Nephron progenitor cell (in vitro differentiated cells): Measurements from ENCODE around the gene ECM1.

Experiments used
- DNase-seq: peaks from one replicate; pipeline ENCODE4 v3.0.0; 2021
- H3K27ac Mint-ChIP-seq: 2 replicates; pipeline ENCODE4 v1.8.0; 2021; ENCODE audit warnings: mild to moderate bottlenecking, moderate library complexity, mixed read lengths
- H3K27me3 Mint-ChIP-seq: 2 replicates; pipeline ENCODE4 v1.8.0; 2021; ENCODE audit warnings: mild to moderate bottlenecking, low read depth, mixed read lengths; ENCODE audit not compliant: poor library complexity
- H3K36me3 Mint-ChIP-seq: 2 replicates; pipeline ENCODE4 v1.8.0; 2021; ENCODE audit warnings: low read depth, mixed read lengths
- H3K4me1 Mint-ChIP-seq: 2 replicates; pipeline ENCODE4 v1.8.0; 2021; ENCODE audit warnings: mixed read lengths
- H3K4me3 Mint-ChIP-seq: 2 replicates; pipeline ENCODE4 v1.8.0; 2021; ENCODE audit warnings: mild to moderate bottlenecking, moderate library complexity, mixed read lengths
- H3K9me3 Mint-ChIP-seq: 2 replicates; pipeline ENCODE4 v1.8.0; 2021; ENCODE audit warnings: mild to moderate bottlenecking, moderate library complexity, mixed read lengths
- CTCF ChIP-seq: fragments of 200-600 bp; sonication (generic); IDR thresholded peaks from 2 replicates; pipeline ENCODE4 v1.5.0; 2021; ENCODE audit warnings: antibody characterized with exemption

ECM1 gene

DNA sequence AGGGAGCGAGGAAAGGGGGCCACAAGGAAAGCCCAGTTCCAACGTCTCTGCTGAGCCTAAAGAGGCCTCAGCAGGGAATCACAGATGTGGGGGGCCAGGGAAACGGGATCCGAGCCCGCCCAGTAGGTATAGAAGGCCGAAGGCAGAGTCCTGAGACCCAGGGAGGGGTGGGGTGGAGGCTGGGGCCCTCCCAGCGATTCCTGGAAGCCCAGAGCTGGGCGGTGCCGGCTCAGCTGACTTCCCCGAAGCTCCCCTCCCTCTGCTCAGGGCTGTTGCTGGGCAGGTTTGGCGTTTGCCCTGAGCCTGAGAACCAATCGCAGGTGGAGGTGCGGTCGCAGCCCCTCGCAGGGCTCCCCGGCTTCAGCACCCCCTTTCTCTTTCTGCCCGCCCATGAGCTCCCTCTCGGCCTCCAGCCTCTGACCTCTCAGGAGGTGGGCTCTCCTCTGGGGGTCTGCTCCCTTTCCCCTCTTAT is 54.1 kb downstream of the ECM1 start:
- H3K27me3 Mint-ChIP-seq: peaks cover 2% of the 10 kb centered on the region
- peaks cover 71% of the 10 kb centered on the region for H3K4me1 Mint-ChIP-seq
- no peaks in the 10 kb centered on the region for H3K9me3 Mint-ChIP-seq

GRCh38 chr1:150562446-150563339 is 54.8 kb downstream of the ECM1 start:
- peaks cover 2% of the 10 kb centered on the region for H3K27me3 Mint-ChIP-seq
- H3K27ac Mint-ChIP-seq: peak overlapping the region; percentile 100
- no peak for TF ChIP-seq CTCF
- H3K4me3 Mint-ChIP-seq: peak overlapping the region; percentile 86
- H3K36me3 Mint-ChIP-seq: no peaks in the 10 kb centered on the region
- peaks cover 75% of the 10 kb centered on the region for H3K4me1 Mint-ChIP-seq
- peak; percentile 50 for DNase-seq
- no peaks in the 10 kb centered on the region for H3K9me3 Mint-ChIP-seq

More for the DNA sequence above, 54.1 kb downstream of the ECM1 start:
- TF ChIP-seq CTCF: no peak
- H3K36me3 Mint-ChIP-seq: no peaks in the 10 kb centered on the region
- DNase-seq: peak; percentile 76
- peak overlapping the region; percentile 100 for H3K27ac Mint-ChIP-seq
- H3K4me3 Mint-ChIP-seq: peak overlapping the region; percentile 86
